WTC11 (cell line): ENCODE data around the gene GGT6.
"Not testable (repeated sequence)": the region's sequence is repeated elsewhere in the genome, so short reads cannot be mapped to it uniquely, and the experiment has no call there.

Source experiments
- ATF2 ChIP-seq: sonication (generic); formaldehyde crosslinking; IDR thresholded peaks from 2 replicates; pipeline ENCODE4 v1.8.1; 2022; ENCODE audit warnings: low read depth, missing genetic modification reagents, borderline replicate concordance
- CTCF ChIP-seq: fragments of 200-600 bp; IDR thresholded peaks from 2 replicates; pipeline ENCODE4 v1.8.0; 2022; ENCODE audit warnings: antibody characterized with exemption
- MAX ChIP-seq: sonication (generic); formaldehyde crosslinking; IDR thresholded peaks from 2 replicates; pipeline ENCODE4 v1.8.0; 2022; ENCODE audit warnings: mild to moderate bottlenecking, missing genetic modification reagents
- NFYB ChIP-seq: sonication (generic); formaldehyde crosslinking; conservative IDR thresholded peaks from 2 replicates; pipeline ENCODE4 v1.8.0; 2022; ENCODE audit warnings: low read depth, missing genetic modification reagents
- NR3C1 ChIP-seq: sonication (generic); formaldehyde crosslinking; conservative IDR thresholded peaks from 2 replicates; pipeline ENCODE4 v1.8.1; 2023; ENCODE audit warnings: low read depth, mild to moderate bottlenecking, missing genetic modification reagents
- PRDM15 ChIP-seq: sonication (generic); formaldehyde crosslinking; IDR thresholded peaks from 2 replicates; pipeline ENCODE4 v1.8.0; 2022; ENCODE audit warnings: missing genetic modification reagents

- not testable (repeated sequence) for TF ChIP-seq MAX (CRISPR knock-in tag); ATF2; NR3C1; CTCF; NFYB; PRDM15 (CRISPR knock-in tag)
These were observed 35.4 kb upstream of the GGT6 start for GRCh38 chr17:4595685-4596342.
